Liver (tissue), 9 donors: ENCODE results near the gene SLC17A9. TPM values are rescaled to one million over a fixed set of nuclear protein-coding genes. Genes with fewer than 3 reads are reported as not detected.

ENCODE experiments used
- DNase-seq: peaks from one replicate; pipeline ENCODE4 v3.0.0-alpha.2; 2017; ENCODE audit warnings: low spot score
- H3K27ac ChIP-seq, 2 donors: one replicate each; pipeline ENCODE4 v1.7.0; 2013; ENCODE audit warnings: inconsistent platforms in 2 of 2, low read length in 2 of 2, control low read depth in 1 of 2, low read depth in 1 of 2, mild to moderate bottlenecking in 1 of 2
- H3K27me3 ChIP-seq, 4 donors: one replicate each; pipeline versions ENCODE4 v1.6.1 to v1.7.0; 2013; ENCODE audit warnings: low read length in 3 of 4, inconsistent platforms in 1 of 4, mild to moderate bottlenecking in 1 of 4, moderate library complexity in 1 of 4; ENCODE audit not compliant: control insufficient read depth in 4 of 4, insufficient read depth in 4 of 4
- H3K36me3 ChIP-seq, 4 donors: one replicate each; pipeline versions ENCODE4 v1.6.1 to v1.7.0; 2013; ENCODE audit warnings: low read length in 3 of 4, mild to moderate bottlenecking in 3 of 4, low read depth in 1 of 4, moderate library complexity in 1 of 4; ENCODE audit not compliant: control insufficient read depth in 4 of 4, insufficient read depth in 3 of 4
- H3K4me1 ChIP-seq, 4 donors: one replicate each; pipeline versions ENCODE4 v1.6.1 to v1.7.0; 2013; ENCODE audit warnings: low read length in 3 of 4, mild to moderate bottlenecking in 3 of 4, moderate library complexity in 1 of 4; ENCODE audit not compliant: control insufficient read depth in 4 of 4, insufficient read depth in 4 of 4
- H3K4me3 ChIP-seq, 3 donors: one replicate each; pipeline versions ENCODE4 v1.6.1 to v1.7.0; 2013; ENCODE audit warnings: low read length in 3 of 3, control low read depth in 1 of 3, low read depth in 1 of 3, mild to moderate bottlenecking in 1 of 3
- H3K9ac ChIP-seq, 2 donors: one replicate each; pipeline ENCODE4 v1.7.0; 2013; ENCODE audit warnings: low read length in 2 of 2, mild to moderate bottlenecking in 2 of 2, moderate library complexity in 2 of 2, control low read depth in 1 of 2, low read depth in 1 of 2
- H3K9me3 ChIP-seq, 4 donors: one replicate each; pipeline versions ENCODE4 v1.6.1 to v1.7.0; 2013; ENCODE audit warnings: low read length in 3 of 4; ENCODE audit not compliant: control insufficient read depth in 4 of 4
- ATF3 ChIP-seq: IDR thresholded peaks from 2 replicates; pipeline ENCODE4 v1.6.1; 2016; ENCODE audit warnings: antibody characterized with exemption
- CTCF ChIP-seq: fragments of 150-350 bp; IDR thresholded peaks from 2 replicates; pipeline ENCODE4 v1.5.1; 2017; ENCODE audit warnings: improper control_type of control experiment, low read depth, low read length; ENCODE audit not compliant: missing input control
- EGR1 ChIP-seq, 2 donors: IDR thresholded peaks; 2 replicates each; pipeline ENCODE4 v1.6.1; 2016 to 2018; ENCODE audit warnings: antibody characterized with exemption in 2 of 2, low read depth in 2 of 2
- FOXA1 ChIP-seq: IDR thresholded peaks from 2 replicates; pipeline ENCODE4 v1.6.1; 2016; ENCODE audit warnings: antibody characterized with exemption
- FOXA2 ChIP-seq: IDR thresholded peaks from 2 replicates; pipeline ENCODE4 v1.6.1; 2016; ENCODE audit warnings: antibody characterized with exemption
- GABPA ChIP-seq, 2 donors: IDR thresholded peaks in 1 of 2; conservative IDR thresholded peaks in 1 of 2; 2 replicates each; pipeline ENCODE4 v1.6.1; 2016; ENCODE audit warnings: antibody characterized with exemption in 2 of 2, mild to moderate bottlenecking in 1 of 2, moderate library complexity in 1 of 2
- HNF4A ChIP-seq, 2 donors: conservative IDR thresholded peaks; 2 replicates each; pipeline ENCODE4 v1.6.1; 2016; ENCODE audit warnings: antibody characterized with exemption in 2 of 2, mild to moderate bottlenecking in 2 of 2
- HNF4G ChIP-seq: IDR thresholded peaks from 2 replicates; pipeline ENCODE4 v1.6.1; 2016; ENCODE audit warnings: antibody characterized with exemption
- JUND ChIP-seq, 2 donors: IDR thresholded peaks; 2 replicates each; pipeline ENCODE4 v1.6.1; 2016; ENCODE audit warnings: antibody characterized with exemption in 2 of 2
- MAX ChIP-seq: IDR thresholded peaks from 2 replicates; pipeline ENCODE4 v1.6.1; 2016; ENCODE audit warnings: antibody characterized with exemption
- NR2F2 ChIP-seq: IDR thresholded peaks from 2 replicates; pipeline ENCODE4 v1.6.1; 2016; ENCODE audit warnings: antibody characterized with exemption
- RAD21 ChIP-seq, 2 donors: IDR thresholded peaks; 2 replicates each; pipeline ENCODE4 v1.6.1; 2016; ENCODE audit warnings: antibody characterized with exemption in 2 of 2, mild to moderate bottlenecking in 2 of 2
- RXRA ChIP-seq, 2 donors: IDR thresholded peaks; 2 replicates each; pipeline ENCODE4 v1.6.1; 2017 to 2018; ENCODE audit warnings: antibody characterized with exemption in 2 of 2, mild to moderate bottlenecking in 1 of 2
- SP1 ChIP-seq: IDR thresholded peaks from 2 replicates; pipeline ENCODE4 v1.6.1; 2018; ENCODE audit warnings: antibody characterized with exemption, mild to moderate bottlenecking
- TAF1 ChIP-seq: conservative IDR thresholded peaks from 2 replicates; pipeline ENCODE4 v1.6.1; 2016; ENCODE audit warnings: antibody characterized with exemption, mild to moderate bottlenecking
- YY1 ChIP-seq: IDR thresholded peaks from 2 replicates; pipeline ENCODE4 v1.6.1; 2016; ENCODE audit warnings: antibody characterized with exemption, mild to moderate bottlenecking
- WGBS: extraction: QIAGEN DNeasy Blood & Tissue Kit; methylation state at CpG from one replicate; pipeline ENCODE4 v1.1.7; 2013; 5-methylcytosine and 5-hydroxymethylcytosine counted together
- polyA plus RNA-seq, 2 donors: library from polyadenylated mRNA; stranded (reverse) in 1 of 2; unstranded in 1 of 2; fragments of 200-250 nt in 1 of 2; fragments of >200 nt in 1 of 2; fragmentation: Nextera tagmentation in 1 of 2; extraction: Ambion mirVana in 1 of 2; gene quantifications; one replicate each; pipeline versions ENCODE4 v1.2.1 to v1.2.3, GENCODE V29; 2013 to 2015
- total RNA-seq, 2 donors: library from RNA; depleted of rRNA; stranded (reverse); fragments of >200 nt; gene quantifications; one replicate each; pipeline ENCODE4 v1.2.3, GENCODE V29; 2014
- TF ChIP-seq, protein P1 (sequence below): IDR thresholded peaks from 2 replicates; pipeline ENCODE4 v1.6.1; 2016; ENCODE audit warnings: antibody characterized with exemption, mild to moderate bottlenecking
- TF ChIP-seq, protein P2 (sequence below): IDR thresholded peaks from 2 replicates; pipeline ENCODE4 v1.6.1; 2016; ENCODE audit warnings: antibody characterized with exemption
- donor health status: healthy.
- donor health status: healthy.
- donor health status: healthy.
- donor health status: healthy.
- donor health status: healthy.

Gene SLC17A9
- total and polyA plus RNA-seq, 4 donors = 16.0 to 138 (median 64.6) TPM

GRCh38 chr20:63014287-63014686 lies 61.8 kb downstream of the SLC17A9 start:
- H3K9me3 ChIP-seq = no peaks in the 10 kb centered on the region
- no peak for DNase-seq
- no peak overlapping the region for H3K27ac ChIP-seq
- no peaks in the 10 kb centered on the region for H3K36me3 ChIP-seq
- H3K9ac ChIP-seq = no peak overlapping the region
- H3K27me3 ChIP-seq = peaks cover 3 to 18% (median 5%) of the 10 kb centered on the region in 4 donors
- no peak for TF ChIP-seq HNF4A (conservative IDR thresholded peaks at IDR 0.05)
- TF ChIP-seq GABPA (IDR thresholded peaks at IDR 0.05 in 1 of 2, conservative IDR thresholded peaks at IDR 0.05 in 1 of 2) = no peak
- TF ChIP-seq EGR1 (IDR thresholded peaks at IDR 0.05; ENCODE audit: low read depth in 2 of 2) = no peak
- no peak for TF ChIP-seq MAX
- TF ChIP-seq NR2F2 = no peak
- no peak for TF ChIP-seq FOXA2
- no peak for TF ChIP-seq RXRA (IDR thresholded peaks at IDR 0.05)
- TF ChIP-seq, protein P1, sequence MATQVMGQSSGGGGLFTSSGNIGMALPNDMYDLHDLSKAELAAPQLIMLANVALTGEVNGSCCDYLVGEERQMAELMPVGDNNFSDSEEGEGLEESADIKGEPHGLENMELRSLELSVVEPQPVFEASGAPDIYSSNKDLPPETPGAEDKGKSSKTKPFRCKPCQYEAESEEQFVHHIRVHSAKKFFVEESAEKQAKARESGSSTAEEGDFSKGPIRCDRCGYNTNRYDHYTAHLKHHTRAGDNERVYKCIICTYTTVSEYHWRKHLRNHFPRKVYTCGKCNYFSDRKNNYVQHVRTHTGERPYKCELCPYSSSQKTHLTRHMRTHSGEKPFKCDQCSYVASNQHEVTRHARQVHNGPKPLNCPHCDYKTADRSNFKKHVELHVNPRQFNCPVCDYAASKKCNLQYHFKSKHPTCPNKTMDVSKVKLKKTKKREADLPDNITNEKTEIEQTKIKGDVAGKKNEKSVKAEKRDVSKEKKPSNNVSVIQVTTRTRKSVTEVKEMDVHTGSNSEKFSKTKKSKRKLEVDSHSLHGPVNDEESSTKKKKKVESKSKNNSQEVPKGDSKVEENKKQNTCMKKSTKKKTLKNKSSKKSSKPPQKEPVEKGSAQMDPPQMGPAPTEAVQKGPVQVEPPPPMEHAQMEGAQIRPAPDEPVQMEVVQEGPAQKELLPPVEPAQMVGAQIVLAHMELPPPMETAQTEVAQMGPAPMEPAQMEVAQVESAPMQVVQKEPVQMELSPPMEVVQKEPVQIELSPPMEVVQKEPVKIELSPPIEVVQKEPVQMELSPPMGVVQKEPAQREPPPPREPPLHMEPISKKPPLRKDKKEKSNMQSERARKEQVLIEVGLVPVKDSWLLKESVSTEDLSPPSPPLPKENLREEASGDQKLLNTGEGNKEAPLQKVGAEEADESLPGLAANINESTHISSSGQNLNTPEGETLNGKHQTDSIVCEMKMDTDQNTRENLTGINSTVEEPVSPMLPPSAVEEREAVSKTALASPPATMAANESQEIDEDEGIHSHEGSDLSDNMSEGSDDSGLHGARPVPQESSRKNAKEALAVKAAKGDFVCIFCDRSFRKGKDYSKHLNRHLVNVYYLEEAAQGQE = no peak
- no peak for TF ChIP-seq JUND (IDR thresholded peaks at IDR 0.05)
- TF ChIP-seq, protein P2, sequence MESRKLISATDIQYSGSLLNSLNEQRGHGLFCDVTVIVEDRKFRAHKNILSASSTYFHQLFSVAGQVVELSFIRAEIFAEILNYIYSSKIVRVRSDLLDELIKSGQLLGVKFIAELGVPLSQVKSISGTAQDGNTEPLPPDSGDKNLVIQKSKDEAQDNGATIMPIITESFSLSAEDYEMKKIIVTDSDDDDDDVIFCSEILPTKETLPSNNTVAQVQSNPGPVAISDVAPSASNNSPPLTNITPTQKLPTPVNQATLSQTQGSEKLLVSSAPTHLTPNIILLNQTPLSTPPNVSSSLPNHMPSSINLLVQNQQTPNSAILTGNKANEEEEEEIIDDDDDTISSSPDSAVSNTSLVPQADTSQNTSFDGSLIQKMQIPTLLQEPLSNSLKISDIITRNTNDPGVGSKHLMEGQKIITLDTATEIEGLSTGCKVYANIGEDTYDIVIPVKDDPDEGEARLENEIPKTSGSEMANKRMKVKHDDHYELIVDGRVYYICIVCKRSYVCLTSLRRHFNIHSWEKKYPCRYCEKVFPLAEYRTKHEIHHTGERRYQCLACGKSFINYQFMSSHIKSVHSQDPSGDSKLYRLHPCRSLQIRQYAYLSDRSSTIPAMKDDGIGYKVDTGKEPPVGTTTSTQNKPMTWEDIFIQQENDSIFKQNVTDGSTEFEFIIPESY = no peak
- no peak for TF ChIP-seq RAD21 (IDR thresholded peaks at IDR 0.05)
- no peak for TF ChIP-seq YY1
- TF ChIP-seq FOXA1 = no peak
- no peak for TF ChIP-seq HNF4G
- TF ChIP-seq ATF3 = no peak
- TF ChIP-seq CTCF = no peak
- no peak for TF ChIP-seq SP1
- no peak for TF ChIP-seq TAF1
- 30% methylated on average over 12 of the region's 12 CpGs for whole genome bisulfite sequencing
- peaks cover 0 to 6% (median 3%) of the 10 kb centered on the region in 4 donors for H3K4me1 ChIP-seq
- no peak overlapping the region for H3K4me3 ChIP-seq
